ENCODE data around the gene LZTR1. TPM values are rescaled to one million over a fixed set of nuclear protein-coding genes. Genes with fewer than 3 reads are reported as not detected.
"Not testable (repeated sequence)": the region's sequence is repeated elsewhere in the genome, so short reads cannot be mapped to it uniquely, and the experiment has no call there.

Gene LZTR1
- total RNA-seq, 1 donor from 2014 or later, result 38.3 TPM

DNA sequence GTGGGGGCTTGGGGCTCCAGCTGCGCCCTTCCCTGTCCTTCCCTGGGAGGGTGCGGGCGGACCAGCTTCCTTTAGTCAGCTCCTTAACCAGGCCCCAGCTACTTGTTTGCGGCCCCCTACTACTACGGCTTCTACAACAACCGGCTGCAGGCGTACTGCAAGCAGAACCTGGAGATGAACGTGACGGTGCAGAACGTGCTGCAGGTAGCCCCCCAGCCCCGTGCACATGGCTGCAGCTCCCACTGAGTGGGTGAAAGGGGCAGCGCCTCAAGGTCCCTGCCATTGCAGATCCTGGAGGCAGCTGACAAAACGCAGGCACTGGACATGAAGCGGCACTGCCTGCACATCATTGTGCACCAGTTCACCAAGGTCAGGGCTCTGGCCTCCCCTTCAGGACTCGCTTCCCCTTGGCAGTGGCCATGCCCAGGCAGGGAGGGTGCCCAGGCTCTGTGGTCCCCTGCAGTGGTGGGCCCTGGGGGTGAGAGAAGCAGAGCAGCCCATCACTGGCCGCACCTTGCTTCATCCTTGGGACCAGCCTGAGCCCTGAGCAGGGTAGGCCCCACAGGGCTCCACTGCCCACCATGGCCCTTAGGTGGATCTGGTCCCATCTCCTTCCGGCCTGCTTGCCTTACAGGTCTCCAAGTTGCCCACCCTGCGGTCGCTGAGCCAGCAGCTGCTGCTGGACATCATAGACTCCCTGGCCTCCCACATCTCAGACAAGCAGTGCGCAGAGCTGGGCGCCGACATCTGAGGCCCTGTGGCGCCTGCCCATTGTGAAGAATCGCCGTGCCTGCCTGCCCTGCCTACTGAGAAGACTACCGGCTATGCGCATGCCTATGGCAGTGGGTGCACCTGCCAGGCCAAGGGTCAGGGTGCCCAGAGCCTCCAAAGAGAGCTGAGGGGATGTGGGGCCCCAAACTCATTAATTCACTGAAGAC, 14.8 kb downstream of the LZTR1 start:
- no peak for DNase-seq

DNA sequence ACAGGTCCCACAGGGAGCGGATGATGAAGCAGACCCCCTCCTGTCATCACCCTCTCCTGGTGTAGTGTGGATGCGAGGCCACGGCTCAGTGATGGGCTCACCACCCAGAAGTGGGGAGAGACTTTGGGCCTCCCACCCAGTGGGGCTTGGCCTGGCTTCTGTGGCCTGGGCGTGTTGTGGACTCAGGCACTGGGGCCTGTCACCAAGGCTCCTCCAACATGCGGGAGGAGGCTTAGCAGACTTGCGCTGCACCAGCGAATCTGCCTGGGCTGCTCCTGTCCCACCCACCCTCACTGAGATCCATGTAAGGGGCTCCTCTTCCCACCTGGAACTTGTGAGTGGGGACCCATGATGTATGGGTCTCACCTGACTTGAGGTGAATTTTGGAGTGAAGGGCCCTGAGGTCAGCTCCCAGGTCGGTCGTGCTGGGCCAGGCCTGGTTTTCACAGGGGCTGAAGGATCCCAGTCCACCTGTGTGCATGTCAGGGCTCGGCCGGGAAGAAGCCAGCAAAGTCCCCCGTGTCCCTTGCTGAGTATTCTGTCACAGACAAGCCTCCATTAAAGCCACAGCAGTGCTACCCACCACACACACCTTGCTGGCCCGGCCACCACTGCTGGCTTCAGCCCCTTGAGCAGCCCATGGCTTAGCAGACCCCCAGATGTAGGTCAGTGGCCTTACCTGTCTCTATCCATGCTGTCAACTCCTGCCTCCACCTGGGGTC, 15.6 kb downstream of the LZTR1 start:
- DNase-seq, result no peak

GRCh38 chr22:20998411-20999336, 16.6 kb downstream of the LZTR1 start:
- DNase-seq, result no peak

GRCh38 chr22:20999350-21000206, 17.5 kb downstream of the LZTR1 start:
- DNase-seq, result no peak

- no peak for DNase-seq
Observed at GRCh38 chr22:21000207-21000986, 18.3 kb downstream of the LZTR1 start.

DNA sequence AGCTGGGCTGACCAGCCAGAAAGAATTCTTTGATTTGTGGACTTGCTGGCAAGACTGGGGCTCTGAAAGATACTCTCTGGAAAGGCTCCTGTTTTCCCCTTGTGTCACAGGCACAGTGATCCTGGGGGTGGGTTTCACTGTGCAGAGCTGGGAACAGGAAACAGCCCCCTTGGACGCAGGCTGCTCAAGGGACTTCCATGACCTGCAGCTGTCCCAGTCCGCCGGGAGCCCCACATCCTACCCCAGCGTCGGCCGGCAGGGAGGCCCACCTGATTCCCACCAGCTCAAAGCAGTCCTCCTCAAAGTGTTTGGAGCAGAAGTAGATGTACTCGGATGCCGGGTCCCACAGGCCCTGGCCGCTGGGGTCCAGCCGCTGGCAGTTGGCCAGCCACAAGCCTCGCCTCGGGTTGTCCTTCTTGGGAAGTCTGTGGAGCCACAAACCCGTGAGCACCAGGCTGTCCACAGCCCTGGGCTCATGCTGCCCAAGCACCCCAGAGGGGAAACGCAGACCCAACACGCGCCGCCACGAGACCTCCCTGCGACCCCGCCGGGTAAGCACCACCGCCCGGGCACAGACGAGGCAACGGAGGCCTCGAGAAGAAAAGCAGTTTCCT, 19.0 kb downstream of the LZTR1 start:
- DNase-seq, result no peak

DNA sequence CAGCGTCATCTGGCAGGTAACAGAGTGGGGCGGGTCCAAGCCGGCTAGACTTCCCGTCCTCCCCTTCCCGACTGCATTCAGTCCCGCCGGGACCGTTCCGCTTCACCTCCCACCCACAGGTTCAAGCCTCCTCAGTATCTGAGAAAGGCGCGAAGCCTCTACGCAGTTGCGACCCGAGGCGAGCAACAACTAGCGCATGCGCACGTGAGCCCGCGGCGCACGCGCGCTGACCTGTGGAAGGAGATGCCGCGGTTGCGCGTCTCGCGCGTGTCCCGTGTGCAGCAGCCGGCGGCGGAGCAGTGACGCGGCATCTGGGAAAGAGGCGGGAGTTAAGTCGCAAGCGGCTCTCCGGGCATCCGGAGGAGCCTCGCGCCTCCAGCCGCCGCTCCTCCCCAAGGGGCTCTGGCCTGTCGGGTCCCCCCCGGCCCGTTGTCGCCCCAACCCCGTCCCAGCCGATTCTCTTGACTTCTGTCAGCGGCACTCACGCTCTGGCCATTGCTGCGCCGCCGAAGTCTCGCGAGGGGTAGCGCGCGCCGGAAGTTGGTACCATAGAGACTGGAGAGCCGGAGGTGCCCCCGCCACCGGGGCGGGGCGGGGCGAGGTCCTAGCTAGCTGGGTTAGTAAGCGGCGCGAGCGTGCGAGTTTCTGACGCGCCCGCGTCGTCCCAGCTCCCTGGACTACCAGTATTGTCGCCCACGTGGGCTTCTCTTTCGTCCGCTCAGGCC, 19.7 kb downstream of the LZTR1 start, which contains the start of gene THAP7:
Gene THAP7, minus strand, starts transcription at position 518 of the 725 bp plus-strand sequence. Its CDS starts 207 bp downstream, at position 311.
- DNase-seq, result peak; percentile 98

DNA sequence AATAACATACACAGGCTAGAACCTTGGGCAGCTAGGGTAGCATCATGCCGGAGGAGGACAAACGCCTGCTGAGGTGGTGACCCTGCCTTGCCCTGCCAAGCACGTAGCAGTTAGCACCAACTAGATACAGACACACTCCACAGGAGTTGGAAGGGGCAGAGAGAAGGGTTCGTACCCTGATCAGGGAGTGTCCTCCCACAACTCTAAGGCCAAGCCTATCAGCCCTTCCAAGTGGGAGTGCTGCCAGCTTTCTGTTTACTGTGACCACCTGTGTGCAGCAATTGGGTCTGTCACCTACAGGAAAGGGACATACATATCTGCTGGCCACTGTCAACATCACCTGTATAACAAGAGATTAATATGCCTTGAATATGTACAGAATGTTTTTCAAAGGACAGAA, 21.7 kb downstream of the LZTR1 start:
- DNase-seq, result no peak

GRCh38 chr22:21009208-21009607, 27.1 kb downstream of the LZTR1 start:
- not testable (repeated sequence) for DNase-seq

DNA sequence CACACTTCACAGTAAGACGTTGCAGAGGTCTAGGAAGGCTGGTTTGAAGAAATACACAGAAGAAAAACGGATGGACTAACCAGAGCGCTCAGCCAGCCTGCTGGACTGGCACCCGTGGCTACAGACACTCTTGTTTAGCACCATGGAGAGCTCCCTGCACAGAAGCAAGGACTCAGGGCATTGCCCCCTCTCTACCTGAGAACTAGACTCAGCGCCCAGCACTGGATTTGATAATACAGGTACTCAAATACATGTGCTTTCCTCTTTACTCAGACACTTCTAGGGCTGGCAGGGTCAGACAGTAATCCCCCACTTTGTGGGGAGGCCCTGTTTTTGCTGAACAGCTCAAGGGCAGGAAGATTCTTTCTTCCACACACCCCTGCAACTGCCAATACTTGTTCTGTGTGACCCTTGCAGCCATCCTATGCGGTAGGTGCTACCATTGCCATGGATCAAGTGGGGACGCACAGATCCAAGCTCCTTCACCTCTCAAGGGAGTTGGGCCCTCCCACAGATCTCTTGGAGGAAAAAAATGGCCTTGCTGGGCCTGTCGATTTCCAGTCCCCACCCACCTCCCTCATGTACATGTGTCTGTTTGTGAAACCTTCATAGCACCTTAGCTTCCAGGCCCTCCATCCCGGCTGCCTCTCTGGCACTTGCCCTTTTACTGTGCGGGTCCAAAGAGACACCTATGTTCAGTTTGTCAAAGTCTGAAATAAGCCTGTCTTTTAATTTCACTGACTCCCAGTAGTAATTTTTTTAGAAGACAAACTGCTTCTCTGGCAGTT, 27.7 kb downstream of the LZTR1 start:
- peak; percentile 85 for DNase-seq

- no peak for DNase-seq
Observed at GRCh38 chr22:21010426-21011113, 28.5 kb downstream of the LZTR1 start.

- DNase-seq, result no peak
Observed at GRCh38 chr22:21012446-21013407, 30.6 kb downstream of the LZTR1 start.

- DNase-seq, result no peak
Observed at GRCh38 chr22:21013657-21014201, 31.6 kb downstream of the LZTR1 start.

DNA sequence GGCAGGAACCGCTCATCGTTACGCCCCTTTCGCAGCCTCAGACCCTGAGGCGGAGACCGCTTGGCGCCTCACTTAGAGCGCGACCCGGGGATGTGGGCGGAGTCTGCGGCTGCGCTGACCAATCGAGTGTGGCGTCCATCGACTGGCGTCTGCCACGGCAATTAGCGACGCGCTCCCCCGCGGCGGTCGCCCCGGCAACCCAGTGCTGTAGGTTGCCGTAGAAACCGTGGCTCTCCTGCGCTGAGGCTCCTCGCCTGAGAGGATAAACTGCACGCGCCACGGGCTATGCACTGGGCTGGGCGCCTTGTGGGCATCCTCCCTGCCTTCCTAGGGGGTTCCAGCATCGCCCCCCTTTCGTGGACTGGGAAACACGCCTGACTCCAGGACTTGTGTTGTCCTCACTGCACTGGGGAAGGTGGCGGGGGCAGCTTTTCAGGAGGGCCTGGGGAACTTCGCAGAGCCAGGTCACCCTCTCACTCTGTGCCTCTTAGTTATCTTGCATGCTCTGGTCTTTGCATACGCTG, 32.2 kb downstream of the LZTR1 start:
- peak; percentile 94 for DNase-seq

DNA sequence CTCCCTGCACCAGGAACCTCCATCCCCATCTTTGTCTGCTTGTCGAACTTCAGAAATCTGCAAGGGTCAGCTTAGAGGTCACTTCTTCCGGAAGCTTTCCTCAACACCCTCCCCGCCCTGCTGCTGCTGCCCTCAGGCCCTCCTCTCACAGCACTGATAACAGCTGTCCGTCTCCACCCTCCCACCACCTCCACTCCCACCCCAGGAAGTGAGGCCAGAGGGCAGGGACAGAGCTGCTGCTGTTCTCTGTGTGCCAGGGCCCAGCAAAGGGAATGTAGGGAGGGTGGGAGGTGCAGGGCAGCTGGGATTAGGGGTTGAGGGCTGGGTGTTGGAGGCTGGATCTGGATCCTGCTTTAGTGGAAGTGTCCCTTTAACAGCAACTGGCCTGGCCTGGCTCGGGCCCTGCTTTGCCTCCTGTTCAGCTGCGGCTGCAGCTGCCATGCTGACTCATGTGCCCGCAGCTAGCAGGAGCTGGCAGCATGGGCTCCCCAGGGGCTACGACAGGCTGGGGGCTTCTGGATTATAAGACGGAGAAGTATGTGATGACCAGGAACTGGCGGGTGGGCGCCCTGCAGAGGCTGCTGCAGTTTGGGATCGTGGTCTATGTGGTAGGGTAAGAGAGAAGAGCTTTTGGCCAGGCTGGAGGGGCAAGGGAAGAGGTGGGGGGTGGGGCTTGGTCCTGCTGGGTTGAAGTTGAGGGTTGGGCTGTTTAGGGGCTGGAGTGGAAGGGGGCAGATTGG, 32.8 kb downstream of the LZTR1 start, which contains the start of gene P2RX6:
Gene P2RX6, plus strand, starts transcription at position 440 of the 740 bp plus-strand sequence. Its CDS starts 10 bp downstream, at position 450.
- peak; percentile 92 for DNase-seq
